ENCODE results near the gene PALM.
"Not testable (repeated sequence)": the region's sequence is repeated elsewhere in the genome, so short reads cannot be mapped to it uniquely, and the experiment has no call there.

The PALM gene

DNA sequence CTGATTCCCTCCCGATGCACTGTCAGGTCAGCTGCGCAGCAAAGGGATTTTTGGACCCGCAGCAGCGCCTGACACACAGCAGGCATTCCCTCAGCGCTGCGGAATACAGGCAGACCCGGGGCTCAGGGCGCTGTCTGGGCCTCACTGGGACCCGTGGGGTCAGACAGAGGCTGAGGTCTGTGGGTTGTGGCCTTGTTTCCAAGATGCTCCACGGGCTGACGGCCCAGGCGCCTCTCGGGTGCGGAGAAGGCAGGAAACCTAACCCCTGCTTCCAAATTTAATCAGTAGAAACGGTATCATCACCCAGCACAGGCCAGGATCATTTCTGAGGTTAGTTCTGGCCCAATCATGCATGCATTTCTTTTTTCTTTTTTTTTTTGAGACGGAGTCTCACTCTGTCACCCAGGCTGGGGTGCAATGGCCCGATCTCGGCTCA, 45.0 kb upstream of the PALM start:
- peak overlapping the region; percentile 100 for H3K27ac ChIP-seq

DNA sequence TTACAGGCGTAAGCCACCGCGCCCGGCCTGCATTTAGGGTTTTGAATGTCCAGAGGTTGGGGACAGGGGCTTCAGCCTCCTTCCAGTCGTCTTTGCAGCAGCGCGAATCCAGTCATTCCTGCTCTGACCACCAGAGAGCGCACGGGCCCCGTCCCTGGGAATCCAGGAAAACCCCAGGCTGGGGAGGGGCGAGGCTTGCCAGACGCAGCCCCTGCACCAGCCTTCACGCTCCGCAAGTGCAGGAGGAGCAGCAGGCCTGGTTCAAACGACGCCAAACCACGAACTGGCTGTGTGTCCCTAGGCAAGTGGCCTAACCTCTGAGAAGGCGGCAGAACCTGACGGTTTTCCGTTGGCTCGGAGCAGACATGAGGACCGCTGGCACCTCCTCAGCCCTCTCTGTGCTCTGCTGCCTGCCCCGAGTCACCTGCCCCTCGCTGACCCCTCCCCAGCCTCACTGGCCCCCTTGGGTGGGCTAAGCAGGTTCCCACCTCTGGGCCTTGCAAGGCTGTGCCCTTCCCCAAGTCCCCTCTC, 43.8 kb upstream of the PALM start:
- TF ChIP-seq ZFX (IDR thresholded peaks at IDR 0.05) (no peak), CTCF (conservative IDR thresholded peaks at IDR 0.05) (peak; percentile 97)

More for the DNA sequence above, 45.0 kb upstream of the PALM start:
- TF ChIP-seq ZFX (IDR thresholded peaks at IDR 0.05) (no peak), CTCF (conservative IDR thresholded peaks at IDR 0.05) (no peak)

DNA sequence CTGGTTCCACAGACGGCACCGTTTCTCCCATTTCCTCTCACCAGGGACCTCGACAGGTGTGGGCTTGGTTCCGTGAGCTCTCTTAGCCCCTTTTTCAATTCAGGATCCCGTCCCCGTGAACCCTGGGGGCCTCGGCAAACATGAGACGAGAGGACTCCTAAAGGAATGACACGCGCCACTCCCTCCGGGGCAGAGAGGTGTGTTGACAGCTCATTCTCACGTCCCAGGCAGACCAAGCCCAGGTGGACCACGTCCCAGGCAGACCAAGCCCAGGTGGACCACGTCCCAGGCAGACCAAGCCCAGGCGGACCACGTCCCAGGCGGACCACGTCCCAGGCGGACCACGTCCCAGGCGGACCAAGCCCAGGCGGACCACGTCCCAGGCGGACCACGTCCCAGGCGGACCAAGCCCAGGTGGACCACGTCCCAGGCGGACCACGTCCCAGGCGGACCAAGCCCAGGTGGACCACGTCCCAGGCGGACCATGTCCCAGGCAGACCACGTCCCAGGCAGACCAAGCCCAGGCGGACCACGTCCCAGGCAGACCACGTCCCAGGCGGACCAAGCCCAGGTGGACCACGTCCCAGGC, 41.7 kb upstream of the PALM start:
- H3K27ac ChIP-seq, result not testable (repeated sequence)

More for the DNA sequence above, 43.8 kb upstream of the PALM start:
- peak overlapping the region; percentile 24 for H3K27ac ChIP-seq

- not testable (repeated sequence) for H3K27ac ChIP-seq
These were observed 39.9 kb upstream of the PALM start for GRCh38 chr19:668675-669434.

GRCh38 chr19:670609-671075, 38.1 kb upstream of the PALM start:
- TF ChIP-seq CTCF (conservative IDR thresholded peaks at IDR 0.05) (no peak; the same call in 1 of the 2 replicates), ZFX (IDR thresholded peaks at IDR 0.05) (no peak)
- H3K27ac ChIP-seq, result no peak overlapping the region

- no peak overlapping the region for H3K27ac ChIP-seq
- TF ChIP-seq CTCF (conservative IDR thresholded peaks at IDR 0.05), result no peak
- no peak for TF ChIP-seq ZFX (IDR thresholded peaks at IDR 0.05)
These were observed 34.2 kb upstream of the PALM start for GRCh38 chr19:674282-675151.

- H3K27ac ChIP-seq, result no peak overlapping the region
- TF ChIP-seq CTCF (conservative IDR thresholded peaks at IDR 0.05) (no peak), ZFX (IDR thresholded peaks at IDR 0.05) (no peak)
These were observed 32.8 kb upstream of the PALM start for GRCh38 chr19:676007-676338.

All from C4-2B (cell line).